Sciatic nerve (tissue), 2 donors: ENCODE results near the gene FBXW12. TPM values are rescaled to one million over a fixed set of nuclear protein-coding genes. Genes with fewer than 3 reads are reported as not detected.
A peak's percentile ranks its signal among the peaks of the same experiment; 100 is the strongest.

Source experiments
- ATAC-seq: fragments of 200-7000 bp; cut with Tn5 transposase; one replicate; pipeline ENCODE4 v1.9.1; 2020; ENCODE audit warnings: mild to moderate bottlenecking, moderate library complexity
- DNase-seq: peaks from one replicate; pipeline ENCODE4 v3.0.0-alpha.2; 2020; ENCODE audit warnings: low spot score
- intact Hi-C: fragments of 100-400 bp; cut with DNase I; formaldehyde crosslinking; loops from one replicate; pipeline ENCODE4 v1.14.2; 2022
- total RNA-seq: library from RNA; stranded (reverse); fragmentation: NEBNext Ultra II Directional; extraction: Animal tissue kit (Norgen Biotek cat#: 25700); gene quantifications from one replicate; pipeline ENCODE4 v1.2.1, GENCODE V29; 2021
- donor health status: DM: no; HTN: no; CAD: no.
- donor health status: DM: no; HTN: no; CAD: no.

Gene FBXW12
- total RNA-seq, 1 donor from 2014 or later: 0.27 TPM

GRCh38 chr3:48415251-48415953 lies 43.4 kb downstream of the FBXW12 start:
- no peak for DNase-seq
- no peak for ATAC-seq
- intact Hi-C loops: no loop called here

DNA sequence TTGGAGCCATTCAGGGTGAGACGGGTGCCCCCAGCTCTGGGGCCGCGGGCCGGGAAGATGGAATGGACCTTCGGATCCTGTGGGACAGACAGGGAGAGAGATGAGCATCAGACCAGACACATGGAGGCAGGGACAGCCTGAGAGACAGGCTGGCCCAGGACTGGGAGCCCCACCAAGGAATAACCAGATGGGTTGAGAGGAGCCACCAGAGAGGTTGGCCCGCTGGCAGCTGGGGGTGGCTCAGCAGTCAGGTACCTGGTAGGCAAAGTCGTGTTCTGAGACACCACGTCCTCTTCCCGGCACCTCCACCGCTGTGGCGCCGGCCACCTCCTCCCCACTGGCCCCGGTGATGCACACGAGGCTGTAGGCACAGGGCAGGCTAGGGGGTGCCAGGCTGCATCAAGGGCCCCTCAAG lies 44.1 kb downstream of the FBXW12 start:
- ATAC-seq (no peak), DNase-seq (no peak)
- intact Hi-C loops: no loop called here

DNA sequence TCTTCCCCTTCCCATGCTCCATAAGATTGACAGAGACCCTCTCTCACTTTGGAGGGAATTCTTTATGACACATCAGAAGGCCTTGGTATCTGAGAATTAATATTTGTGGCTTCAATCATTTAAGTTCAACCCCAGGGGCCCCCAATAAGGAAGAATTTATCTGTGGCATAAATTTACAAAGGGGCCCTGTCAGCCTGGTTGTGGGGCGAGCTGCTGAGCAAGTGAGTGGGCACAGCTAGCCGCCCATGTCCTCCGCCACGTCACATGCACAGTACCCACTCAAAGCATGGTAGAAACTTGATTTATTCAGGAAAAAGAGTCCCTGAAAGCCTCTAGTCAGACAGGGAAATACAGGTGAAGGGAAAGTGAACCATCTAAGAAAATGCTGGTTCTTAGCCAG lies 44.5 kb downstream of the FBXW12 start:
- intact Hi-C loops: no loop called here
- no peak for ATAC-seq
- no peak for DNase-seq

DNA sequence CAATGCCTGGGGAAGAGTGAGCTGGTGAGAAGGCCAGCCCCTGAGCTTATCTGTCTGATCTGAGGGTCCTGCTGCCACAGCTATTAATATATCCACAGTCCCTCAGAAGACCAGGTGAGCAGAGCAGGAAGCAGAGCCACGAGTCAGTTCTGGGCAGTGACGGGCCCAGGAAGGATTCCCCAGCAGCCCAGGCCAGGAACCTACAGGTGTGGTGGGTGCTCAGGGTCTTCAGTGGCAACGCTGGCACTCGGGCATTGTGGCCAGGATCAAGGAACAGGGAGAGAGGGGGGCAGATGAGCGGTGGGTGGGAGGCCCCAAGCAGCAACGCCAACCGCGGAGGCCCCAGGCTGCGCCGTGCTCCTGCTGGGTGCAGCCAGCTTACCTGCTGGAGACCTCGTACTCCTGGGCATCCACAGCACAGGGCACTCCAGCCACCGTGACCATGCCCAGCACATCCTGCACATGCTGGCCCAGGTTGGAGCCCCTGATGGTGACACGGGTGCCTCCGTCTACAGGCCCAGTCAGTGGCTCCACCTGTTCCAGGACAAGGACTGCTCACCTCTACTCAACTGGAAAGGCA lies 45.6 kb downstream of the FBXW12 start:
- intact Hi-C loops: no loop called here
- DNase-seq: no peak

GRCh38 chr3:48418140-48418539 lies 46.1 kb downstream of the FBXW12 start:
- no peak for DNase-seq
- intact Hi-C loops: no loop called here
- ATAC-seq: no peak

More for the DNA sequence above, 45.6 kb downstream of the FBXW12 start:
- no peak for ATAC-seq

DNA sequence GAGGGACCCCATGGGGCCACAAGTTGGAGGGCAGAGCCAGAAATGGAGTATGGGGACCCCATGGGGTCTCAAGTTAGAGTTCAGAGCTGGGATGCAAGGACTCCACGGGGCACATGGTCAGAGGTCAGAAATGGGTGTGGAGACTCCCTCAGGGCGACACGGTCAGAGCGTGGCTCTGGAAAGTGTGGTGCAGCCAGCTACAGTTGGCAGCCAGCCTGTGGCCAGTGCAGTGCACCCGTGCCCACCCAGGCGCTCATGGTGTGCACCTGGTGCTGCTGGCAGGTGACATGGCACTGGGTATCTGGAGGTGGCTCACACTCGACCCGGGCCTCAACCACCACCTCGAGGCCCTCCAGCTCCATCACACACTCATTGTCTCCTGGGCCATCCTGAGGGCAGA lies 46.6 kb downstream of the FBXW12 start:
- DNase-seq (no peak), ATAC-seq (no peak)
- intact Hi-C loops: no loop called here

DNA sequence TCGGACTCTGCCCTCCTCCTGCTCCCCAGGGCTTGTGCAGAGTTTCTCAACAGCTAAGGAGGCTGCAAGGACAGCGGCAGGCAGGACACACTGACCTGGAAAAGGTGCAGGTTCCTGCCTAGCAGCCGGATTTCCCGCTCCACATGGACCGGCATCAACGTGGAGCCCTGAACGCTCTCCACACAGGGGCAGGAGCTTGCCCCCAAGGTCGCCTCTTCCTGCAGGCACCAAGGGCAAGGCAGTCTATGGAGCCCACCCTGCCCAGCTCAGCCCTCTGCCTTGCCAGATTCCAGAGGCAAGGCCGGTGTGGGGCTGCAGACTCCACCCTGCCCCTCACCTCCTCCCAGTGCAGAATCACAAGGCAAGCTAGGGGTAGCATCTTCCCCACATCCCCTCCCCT lies 47.1 kb downstream of the FBXW12 start:
- ATAC-seq: no peak
- no peak for DNase-seq
- intact Hi-C loops: no loop called here

- no peak for ATAC-seq
- no peak for DNase-seq
- intact Hi-C loops: no loop called here
These were observed 47.6 kb downstream of the FBXW12 start for GRCh38 chr3:48419597-48419996.

DNA sequence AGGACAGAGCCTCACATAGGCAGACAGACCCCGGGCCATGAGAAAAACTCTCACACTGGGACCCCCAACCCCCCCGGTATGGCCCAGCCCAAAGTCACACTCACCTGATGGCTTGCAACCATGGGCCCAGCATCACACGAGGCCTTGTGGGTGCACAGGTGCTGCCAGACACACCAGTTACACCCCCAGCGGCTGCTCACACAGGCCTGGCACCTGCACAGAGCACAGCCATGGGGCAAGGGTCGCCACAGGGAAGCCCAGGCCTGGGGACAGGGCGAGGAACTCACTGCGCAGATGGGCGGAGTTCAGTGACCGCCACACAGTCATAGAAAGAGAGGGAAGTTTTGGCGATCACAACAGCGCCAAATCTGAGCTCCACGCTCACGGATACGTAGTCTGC lies 48.5 kb downstream of the FBXW12 start:
- ATAC-seq (no peak), DNase-seq (no peak)
- intact Hi-C loops: no loop called here

DNA sequence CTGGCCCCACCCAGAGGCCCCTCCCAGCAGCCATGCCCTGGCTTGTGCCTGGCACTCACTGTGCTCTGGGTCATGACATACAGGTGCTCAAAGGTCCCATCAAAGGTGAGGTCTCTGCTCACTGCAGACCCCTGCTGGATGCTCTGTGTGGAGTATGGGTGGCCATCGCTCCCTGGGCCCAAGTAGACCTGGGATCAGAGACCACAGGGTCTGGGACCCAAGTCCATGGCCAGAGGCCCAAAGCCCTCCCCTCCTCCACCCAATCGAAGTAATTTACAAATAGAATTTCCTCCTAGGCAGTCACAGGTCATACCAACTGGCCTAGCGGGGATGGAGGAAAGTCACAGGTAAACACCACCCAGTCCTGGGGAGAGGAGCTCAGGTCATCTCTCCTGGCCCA lies 50.3 kb downstream of the FBXW12 start:
- ATAC-seq: no peak

GRCh38 chr3:48422681-48423080 lies 50.7 kb downstream of the FBXW12 start:
- ATAC-seq (no peak), DNase-seq (no peak)
- intact Hi-C loops: no loop called here

More for the DNA sequence above, 50.3 kb downstream of the FBXW12 start:
- no peak for DNase-seq
- intact Hi-C loops: no loop called here

GRCh38 chr3:48423241-48423882 lies 51.3 kb downstream of the FBXW12 start:
- ATAC-seq (no peak), DNase-seq (no peak)
- intact Hi-C loops: no loop called here

- intact Hi-C loops: no loop called here
- DNase-seq (no peak), ATAC-seq (no peak)
These were observed 52.1 kb downstream of the FBXW12 start for GRCh38 chr3:48423883-48424695.

GRCh38 chr3:48425281-48425812 lies 53.3 kb downstream of the FBXW12 start:
- DNase-seq (no peak), ATAC-seq (no peak)
- intact Hi-C loops: no loop called here

DNA sequence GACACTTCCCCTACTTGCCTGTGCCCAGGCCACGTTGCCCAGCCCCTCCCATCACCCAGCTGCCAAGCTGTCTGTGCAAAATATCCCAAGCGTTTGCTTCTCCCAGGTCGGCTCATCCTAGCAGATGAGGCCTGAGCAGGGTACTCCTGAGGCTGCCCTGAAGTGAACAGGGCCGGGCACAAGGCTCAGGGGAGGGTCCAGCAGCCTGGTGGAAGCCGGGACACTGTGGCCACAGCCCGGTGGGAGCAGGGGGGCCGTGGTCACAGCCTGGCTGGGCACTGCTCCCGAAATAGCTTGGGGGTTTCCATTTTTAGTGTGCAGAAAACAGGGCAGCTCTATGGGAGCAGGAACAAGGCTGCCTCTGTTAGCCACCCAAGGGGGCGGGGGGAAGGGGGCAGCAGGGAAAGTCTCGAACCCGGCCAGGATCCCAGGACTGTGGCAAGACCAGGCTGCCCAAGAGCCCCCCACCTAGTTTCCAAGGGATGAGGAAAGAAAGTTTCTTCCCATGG lies 54.4 kb downstream of the FBXW12 start:
- intact Hi-C loops: no loop called here
- ATAC-seq (peak; percentile 23), DNase-seq (no peak)

GRCh38 chr3:48426944-48427629 lies 55.1 kb downstream of the FBXW12 start:
- intact Hi-C loops: no loop called here
- ATAC-seq: peak; percentile 35
- DNase-seq: no peak

GRCh38 chr3:48427630-48427962 lies 55.6 kb downstream of the FBXW12 start:
- ATAC-seq: peak; percentile 5

GRCh38 chr3:48428088-48428571 lies 56.1 kb downstream of the FBXW12 start:
- no peak for ATAC-seq
- no peak for DNase-seq
- intact Hi-C loops: no loop called here

More at GRCh38 chr3:48427630-48427962, 55.6 kb downstream of the FBXW12 start:
- no peak for DNase-seq
- intact Hi-C loops: no loop called here
